Breast epithelium (tissue), 3 donors: ENCODE data around the gene MDC1.

Experiments
- POLR2A ChIP-seq: fragments of 450-650 bp; IDR thresholded peaks from one replicate; pipeline ENCODE4 v1.6.1; 2016; ENCODE audit warnings: antibody characterized with exemption, mild to moderate bottlenecking, moderate library complexity
- TF ChIP-seq, protein P1 (sequence below), 3 donors: fragments of 450-650 bp; IDR thresholded peaks; one replicate each; pipeline ENCODE4 v1.5.1; 2016 to 2017; ENCODE audit warnings: antibody characterized with exemption in 3 of 3, mild to moderate bottlenecking in 3 of 3, moderate library complexity in 3 of 3

DNA sequence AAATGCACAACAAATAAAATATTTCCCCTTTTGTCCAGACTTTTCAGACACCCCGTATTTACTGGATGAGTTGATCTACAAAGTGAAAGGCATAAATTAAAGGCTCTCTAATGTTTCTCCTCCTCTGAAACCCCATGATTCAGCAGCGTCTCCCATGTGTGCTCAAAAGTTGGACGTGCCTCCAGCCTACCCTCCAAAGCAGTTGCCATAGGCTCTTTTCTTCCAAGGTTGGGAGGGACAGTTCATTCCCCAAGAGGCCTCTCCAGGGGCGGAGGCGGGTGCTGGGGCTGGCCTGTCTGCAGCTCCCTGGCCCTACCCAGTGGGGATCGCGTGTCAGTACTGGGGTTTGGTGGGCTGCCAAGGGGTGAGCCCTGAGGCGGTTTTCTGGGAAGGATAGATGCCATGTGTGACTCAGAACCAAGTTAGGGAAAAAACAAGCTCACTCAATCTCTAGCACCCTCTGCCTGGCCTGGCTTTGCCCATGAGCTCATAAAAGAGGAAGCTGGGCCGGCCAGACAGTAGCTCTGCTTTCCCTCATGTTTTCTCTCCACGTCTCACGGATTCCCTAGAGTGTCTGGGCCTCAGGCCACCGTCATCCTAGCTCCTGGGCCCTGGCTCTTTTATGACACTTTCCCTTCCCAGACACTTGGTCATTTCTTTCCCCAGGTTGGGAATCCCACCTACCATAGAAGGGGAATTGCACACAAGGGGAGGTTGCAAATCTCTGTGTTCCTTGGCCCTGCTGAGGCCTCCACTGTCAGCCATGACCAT is 35.3 kb upstream of the MDC1 start:
- TF ChIP-seq POLR2A: no peak
- TF ChIP-seq, protein P1, sequence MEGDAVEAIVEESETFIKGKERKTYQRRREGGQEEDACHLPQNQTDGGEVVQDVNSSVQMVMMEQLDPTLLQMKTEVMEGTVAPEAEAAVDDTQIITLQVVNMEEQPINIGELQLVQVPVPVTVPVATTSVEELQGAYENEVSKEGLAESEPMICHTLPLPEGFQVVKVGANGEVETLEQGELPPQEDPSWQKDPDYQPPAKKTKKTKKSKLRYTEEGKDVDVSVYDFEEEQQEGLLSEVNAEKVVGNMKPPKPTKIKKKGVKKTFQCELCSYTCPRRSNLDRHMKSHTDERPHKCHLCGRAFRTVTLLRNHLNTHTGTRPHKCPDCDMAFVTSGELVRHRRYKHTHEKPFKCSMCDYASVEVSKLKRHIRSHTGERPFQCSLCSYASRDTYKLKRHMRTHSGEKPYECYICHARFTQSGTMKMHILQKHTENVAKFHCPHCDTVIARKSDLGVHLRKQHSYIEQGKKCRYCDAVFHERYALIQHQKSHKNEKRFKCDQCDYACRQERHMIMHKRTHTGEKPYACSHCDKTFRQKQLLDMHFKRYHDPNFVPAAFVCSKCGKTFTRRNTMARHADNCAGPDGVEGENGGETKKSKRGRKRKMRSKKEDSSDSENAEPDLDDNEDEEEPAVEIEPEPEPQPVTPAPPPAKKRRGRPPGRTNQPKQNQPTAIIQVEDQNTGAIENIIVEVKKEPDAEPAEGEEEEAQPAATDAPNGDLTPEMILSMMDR (IDR thresholded peaks at IDR 0.05): no peak
